Stimulated activated CD4-positive, alpha-beta T cell treated with anti-CD3 and anti-CD28 coated beads, Interleukin-1b, Interleukin-23, amount 100 ng/mL, for 4 hours (primary cell): Measurements from ENCODE around the gene PEX14.

Experiments used
- DNase-seq, 2 donors: peaks; one replicate each; pipeline ENCODE4 v3.0.0-alpha.2; 2020; ENCODE audit warnings: low read depth in 2 of 2

Gene PEX14

DNA sequence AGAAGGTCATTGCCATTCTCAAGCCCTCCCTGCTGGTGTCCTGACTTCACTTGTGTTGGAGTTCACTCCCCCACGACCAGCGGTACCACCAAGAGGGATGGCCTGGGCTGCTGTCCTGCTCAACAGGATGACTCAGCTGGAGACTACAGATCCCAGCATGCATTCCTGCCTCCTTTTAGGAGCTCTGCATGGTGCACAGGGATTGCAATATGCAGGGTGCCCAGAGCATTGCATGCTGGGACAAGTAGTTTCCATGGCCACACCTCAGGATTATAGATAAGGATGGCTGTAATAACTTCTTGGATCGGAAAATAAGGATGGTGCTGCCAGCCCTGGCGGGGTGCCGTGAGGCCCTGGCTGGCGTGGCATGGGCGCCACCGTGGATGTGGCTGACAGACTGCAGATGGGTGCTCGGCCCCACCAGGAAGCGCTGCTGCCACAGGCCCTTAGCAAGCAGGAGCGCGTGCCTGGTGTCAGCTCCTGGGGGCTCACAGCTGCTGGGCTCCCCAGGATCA is 171.7 kb downstream of the PEX14 start:
- no peak for DNase-seq

DNA sequence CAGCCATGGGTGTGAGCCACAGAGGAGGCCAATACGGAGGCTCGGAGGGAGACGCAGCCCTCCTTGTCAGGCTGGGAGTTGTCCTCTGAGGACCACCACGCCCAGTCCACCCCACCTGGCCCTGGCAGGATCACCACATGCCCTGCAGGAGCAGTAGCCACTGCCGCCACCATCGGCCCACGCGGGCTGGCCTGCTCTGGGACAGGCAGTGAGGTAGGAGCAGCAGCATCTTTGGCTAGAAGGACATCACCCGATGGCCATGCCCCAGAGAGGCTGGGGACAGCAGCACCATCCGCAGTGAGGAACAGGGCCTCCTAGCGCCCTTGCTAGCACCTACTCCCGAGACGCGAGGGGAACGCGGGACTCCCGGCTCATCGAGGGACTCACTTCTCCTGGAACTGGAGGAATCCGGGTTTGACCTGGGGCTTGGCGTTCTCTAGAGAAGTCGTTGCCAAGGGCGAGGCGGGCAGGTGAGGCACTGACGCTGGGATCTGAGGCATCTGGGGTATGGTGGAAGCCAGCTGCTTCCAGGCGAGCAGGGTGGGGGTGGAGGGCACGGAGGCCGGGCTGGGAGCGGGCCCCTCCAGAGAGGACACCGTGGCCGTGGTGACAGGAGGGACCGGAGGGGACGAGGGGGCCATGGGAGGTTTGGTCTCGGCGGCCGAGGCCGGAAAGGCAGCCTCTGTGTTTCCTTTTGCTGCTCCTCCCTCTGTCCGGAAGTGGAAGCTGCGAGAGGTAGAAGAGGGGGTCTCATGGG is 172.8 kb downstream of the PEX14 start:
- no peak for DNase-seq

DNA sequence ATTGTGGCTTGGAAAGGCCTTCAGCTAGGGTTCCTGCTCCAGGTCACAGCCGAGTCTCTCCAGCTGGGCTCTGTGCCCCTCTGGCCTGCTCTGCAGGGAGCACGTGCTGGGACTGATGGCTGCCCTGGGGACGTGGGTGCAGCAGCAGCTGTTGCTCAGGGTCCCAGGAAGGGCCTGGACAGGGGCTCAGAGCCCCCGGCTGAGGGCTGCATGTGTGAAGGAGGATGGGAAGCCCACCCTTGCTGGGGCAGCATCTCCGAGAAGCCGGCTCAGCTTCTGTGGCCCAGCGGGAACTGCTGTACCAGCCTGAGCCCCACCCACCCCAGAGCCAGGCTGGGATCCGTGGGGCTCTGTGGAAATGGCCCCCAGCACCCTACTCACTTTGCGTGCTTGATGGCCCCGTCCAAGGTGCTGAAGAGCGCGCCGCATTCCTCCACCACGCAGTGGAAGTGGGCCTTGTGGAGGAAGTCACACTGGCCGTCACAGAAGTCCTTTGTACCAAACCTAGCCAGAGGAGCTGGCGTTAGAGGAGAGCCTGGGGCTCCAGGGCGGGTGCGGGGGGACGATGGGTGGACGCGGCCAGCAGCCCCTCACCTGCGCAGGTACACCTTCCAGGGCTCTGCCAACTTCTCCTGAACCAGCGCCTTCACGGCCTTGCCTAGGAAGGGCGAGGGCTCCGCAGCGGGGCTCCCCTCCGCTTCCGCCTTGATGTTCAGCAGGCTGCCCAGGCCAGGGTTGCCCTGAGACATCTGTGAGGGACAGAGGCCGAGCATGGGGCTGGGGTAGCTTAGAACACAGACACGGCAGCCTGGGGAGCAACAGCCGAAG is 174.2 kb downstream of the PEX14 start:
- no peak for DNase-seq

- DNase-seq, result no peak
Observed at GRCh38 chr1:10649517-10650201, 174.9 kb downstream of the PEX14 start.

DNA sequence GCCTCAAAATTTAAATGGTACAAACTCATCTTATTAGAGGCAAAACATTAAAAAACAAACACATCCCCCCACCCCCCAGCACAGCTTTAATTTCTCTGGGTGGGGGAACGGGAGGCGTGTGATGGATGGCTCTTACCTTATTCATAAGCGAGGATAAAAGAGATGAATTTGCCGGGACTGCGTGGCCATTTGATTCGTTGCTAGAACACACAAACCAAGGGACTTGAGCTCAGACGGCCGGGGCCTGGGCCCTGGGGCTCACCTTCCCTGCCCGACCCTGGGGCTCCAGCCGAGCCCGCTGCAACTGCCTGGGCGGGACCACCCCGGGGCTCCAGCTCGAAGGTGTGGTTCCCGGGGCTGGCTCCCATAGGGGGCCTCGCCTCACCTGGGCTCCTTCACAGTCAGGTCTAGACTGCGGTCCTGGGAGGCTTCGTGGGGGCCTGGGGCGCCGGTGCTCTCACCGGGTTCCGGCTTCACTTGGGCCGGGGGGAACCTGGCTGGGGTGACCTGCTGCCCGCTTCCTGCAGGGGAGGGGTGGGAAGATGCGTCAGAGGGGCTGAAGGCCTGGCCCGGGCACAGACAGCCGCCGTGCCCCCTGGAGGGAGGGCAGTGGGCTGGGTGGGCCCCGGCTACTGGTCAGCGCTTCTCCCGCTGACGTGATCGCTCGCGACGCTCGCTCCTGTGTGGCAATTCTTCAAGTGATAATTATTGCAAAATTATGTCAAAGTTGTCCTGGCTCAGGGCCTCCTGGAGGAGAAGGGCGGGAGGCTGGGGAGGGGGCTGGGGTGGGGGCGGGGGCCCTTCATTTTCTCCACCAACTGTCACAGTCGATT is 176.0 kb downstream of the PEX14 start:
- no peak for DNase-seq

DNA sequence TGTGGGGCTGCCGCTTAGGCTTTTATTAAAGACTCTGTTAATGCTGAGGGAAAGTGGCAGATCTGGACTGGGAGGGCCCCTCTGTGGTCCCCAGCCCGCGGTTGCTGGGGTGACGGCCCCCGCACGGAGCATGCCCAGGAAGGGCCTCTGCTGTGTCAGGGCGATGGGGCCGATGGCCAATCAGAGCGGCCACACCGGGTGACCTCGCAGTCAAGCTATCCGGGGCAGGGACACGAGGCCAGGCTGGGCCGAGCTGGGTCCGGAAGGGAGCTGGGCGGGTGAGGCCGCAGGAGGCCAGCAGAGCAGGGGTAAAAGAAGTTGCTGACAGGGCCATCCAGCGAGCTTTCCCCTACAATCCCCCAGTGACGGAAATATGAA is 176.6 kb downstream of the PEX14 start:
- DNase-seq, result no peak

DNA sequence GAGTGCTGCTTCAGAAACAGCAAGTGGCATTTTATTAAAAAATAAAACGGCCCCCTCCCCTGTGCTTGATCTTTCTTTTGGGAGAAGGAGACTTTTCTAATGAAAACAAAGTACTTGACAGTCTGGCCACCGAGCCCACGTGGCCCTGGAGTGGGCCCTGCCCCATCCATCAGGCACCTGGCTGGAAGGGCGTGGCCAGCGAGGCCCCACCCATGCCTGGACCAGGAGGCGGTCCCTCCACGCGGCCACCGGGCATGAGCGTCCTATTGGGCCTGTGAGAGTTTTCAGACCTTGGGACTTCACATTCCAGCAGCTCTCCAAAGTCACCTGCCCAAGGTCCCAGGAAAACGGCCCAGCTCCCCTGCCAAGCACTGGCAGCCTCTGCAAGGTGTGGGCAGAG is 177.0 kb downstream of the PEX14 start:
- DNase-seq, result no peak

GRCh38 chr1:10652626-10653025 is 177.9 kb downstream of the PEX14 start:
- no peak for DNase-seq

GRCh38 chr1:10653370-10654125 is 178.8 kb downstream of the PEX14 start:
- DNase-seq, result no peak

DNA sequence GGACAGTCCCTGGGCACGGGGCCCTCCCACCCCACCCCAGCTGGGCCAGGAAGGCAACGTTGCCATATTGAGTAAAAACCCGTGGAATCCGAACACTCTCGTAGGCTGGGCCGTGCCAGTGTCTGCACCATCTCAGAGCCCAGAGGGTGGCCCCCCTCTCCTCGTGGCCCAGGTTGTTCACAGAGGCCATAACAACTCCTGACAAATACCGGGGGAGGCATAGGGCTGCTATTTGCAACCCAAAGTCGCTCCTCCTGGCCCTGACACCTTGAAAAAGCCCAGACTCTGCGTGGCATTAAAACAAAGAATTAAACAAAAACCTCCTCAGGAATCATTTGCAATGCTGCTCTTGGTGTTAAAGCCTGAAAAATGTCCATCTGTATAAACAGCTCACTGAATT is 180.3 kb downstream of the PEX14 start:
- DNase-seq, result no peak

DNA sequence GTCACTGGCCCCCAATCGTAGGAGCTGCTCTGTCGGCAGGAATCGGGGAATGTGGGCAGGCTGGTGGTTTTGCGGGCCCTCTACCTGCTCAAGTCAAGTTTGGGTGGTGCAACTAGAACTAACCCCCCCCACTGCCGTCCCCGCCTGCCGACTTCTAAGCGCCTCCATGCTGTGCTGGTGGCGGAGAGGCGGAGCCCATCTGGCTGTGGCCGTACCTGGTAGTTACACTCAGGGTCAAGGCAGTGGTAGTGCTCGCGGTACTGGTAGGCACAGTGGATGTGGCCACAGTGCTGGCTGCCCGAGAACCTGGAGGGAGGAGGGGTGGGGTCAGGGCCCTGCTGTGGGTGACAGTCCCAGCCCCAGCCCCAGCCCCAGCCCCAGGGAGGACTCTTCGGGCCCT is 181.7 kb downstream of the PEX14 start:
- no peak for DNase-seq

DNA sequence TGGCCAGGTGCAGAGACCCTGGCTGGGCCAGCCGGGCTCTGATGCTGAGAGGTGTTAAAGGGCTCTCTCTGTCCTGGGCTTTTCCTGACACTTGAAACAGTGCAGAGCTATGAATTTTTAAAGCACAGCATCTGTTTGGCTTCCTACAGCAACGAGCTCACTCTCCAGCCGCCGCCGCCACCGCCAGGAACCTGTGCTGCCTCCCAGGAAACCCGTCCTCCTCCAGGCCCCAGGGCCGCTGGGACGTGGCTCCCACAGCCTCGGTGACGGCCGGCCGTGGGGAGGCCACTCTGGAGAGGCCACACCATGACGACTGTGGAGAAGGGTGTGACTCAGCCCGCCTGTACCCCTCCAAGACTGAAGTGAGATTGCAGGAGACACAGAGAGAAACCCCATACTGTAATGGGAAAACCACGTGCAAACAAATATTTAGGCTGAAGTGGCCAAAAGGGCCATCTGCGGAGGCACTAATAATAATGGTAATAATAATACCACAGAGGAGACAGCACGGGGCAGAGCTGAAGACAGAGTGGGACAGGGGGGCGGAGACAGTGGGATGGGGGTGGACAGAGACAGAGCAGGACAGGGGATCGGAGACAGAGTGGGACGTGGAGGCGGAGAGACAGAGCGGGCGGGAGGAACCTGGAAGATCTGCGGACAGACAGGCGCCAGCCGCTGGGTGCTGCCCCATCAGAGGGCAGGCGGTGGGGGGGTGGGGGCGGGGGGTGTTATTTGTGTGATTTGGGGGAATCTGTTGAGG is 182.5 kb downstream of the PEX14 start:
- DNase-seq, result no peak

DNA sequence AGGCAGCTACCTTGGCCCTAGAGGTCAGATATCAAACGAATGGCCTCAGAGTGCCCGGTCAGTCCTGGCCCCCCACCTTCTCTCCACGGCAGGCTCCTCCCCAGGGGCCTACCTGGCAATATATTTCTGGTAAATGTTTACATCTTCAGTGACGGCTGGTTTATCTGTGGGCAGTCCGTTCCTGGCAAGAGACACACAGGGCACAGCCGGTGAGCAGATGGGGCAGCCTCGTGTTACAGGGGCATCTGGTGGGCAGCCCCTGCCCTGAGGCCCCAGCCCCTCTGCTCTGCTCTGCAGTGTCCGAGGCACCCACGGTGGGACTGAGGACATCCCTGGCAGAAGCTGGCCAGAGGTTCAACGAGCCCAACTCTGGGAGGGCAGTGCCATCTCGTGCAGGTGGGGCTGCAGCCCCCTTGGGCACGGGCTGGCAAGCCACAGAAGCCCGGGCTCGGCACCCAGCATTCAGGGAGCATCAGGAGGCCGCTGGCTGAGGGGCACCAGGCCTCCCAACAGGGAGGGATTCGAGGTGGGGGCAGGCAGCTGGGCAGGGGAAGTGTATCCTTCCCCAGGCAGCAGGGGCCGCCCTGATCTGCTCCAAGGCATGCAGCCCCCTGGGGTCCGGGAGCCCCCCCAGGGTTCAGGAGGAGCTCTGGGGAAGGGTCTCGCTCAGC is 183.8 kb downstream of the PEX14 start:
- no peak for DNase-seq

DNA sequence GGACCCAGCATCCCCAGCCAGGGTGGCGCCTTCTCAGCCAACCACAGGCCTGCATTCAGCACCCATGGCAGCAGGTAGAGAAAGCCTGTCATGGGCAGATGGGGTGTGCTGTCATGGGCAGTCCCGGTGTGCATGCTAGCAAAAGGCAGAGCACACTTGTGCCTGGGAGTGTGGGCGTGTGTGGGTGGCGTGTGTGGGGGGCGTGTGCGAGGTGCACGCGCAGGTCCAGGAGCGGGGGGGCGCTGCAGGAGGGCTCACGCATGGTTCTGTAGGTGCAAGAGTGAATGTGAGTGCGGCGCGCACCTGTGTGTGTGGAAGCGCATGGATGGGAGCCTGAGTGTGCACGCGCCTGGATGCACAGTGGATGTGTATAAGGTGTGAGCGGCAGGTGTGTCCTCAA is 184.5 kb downstream of the PEX14 start:
- no peak for DNase-seq

- DNase-seq, result no peak
Observed at GRCh38 chr1:10659646-10660540, 185.1 kb downstream of the PEX14 start.

DNA sequence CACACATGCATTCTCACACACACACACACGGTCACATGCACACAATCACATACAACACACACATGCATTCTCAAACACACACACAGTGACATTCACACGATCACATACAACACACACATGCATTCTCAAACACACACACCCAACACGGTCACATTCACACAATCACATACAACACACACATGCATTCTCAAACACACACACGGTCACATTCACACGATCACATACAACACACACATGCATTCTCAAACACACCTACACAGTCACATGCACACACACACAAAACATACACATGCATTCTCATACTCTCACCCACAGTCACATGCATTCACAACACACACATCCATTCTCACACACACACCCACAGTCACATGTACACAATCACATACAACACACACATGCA is 186.7 kb downstream of the PEX14 start:
- no peak for DNase-seq

DNA sequence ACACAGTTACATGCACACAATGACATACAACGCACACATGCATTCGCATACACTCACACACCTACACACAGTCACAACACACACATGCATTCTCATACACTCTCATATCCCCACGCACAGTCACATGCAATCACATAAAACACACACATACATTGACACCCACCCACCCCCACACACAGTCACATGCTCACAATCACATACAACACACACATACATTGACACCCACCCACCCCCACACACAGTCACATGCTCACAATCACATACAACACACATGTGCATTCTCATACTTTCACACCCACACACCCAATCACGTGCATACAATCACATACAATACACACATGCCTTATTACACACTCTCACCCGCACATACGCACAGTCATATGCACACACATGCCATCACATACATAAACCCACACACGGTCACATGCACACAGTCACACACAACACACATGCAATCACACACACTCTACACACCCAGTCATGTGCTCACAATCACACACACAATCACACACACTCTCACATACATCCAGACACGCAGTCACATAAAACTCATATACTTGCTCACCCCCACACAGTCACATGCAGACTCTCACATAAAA is 187.4 kb downstream of the PEX14 start:
- no peak for DNase-seq
